B cell (primary cell): ENCODE measurements around the gene CRTC3.
"Not testable (repeated sequence)": the region's sequence is repeated elsewhere in the genome, so short reads cannot be mapped to it uniquely, and the experiment has no call there.

Source experiments
- EZH2 ChIP-seq: IDR thresholded peaks from 2 replicates; pipeline ENCODE4 v1.6.1; 2012; ENCODE audit warnings: borderline replicate concordance, low read depth, mild to moderate bottlenecking, moderate library complexity, low read length; ENCODE audit not compliant: insufficient read depth, poor library complexity, severe bottlenecking
- TF ChIP-seq, protein P1 (sequence below): fragments of 200-600 bp; IDR thresholded peaks from one replicate; pipeline ENCODE4 v1.8.0; 2022; ENCODE audit warnings: antibody characterized with exemption, mild to moderate bottlenecking

DNA sequence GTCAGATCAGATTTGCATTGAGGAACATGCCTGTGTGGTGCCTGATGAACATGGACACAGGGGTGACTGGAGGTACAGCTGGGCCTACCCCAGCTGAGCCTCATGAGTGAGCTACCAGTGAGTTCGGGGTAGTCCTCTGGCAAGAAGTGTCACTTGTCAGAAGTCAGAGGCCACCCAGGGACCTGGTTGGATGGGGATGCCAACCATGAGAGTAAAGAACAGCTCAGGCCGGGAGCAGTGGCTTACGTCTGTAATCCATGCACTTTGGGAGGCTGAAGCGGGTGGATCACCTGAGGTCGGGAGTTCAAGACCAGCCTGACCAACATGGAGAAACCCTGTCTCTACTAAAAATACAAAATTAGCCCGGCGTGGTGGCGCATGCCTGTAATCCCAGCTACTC lies 140.9 kb downstream of the CRTC3 start:
- TF ChIP-seq EZH2 = not testable (repeated sequence)
- TF ChIP-seq, protein P1, sequence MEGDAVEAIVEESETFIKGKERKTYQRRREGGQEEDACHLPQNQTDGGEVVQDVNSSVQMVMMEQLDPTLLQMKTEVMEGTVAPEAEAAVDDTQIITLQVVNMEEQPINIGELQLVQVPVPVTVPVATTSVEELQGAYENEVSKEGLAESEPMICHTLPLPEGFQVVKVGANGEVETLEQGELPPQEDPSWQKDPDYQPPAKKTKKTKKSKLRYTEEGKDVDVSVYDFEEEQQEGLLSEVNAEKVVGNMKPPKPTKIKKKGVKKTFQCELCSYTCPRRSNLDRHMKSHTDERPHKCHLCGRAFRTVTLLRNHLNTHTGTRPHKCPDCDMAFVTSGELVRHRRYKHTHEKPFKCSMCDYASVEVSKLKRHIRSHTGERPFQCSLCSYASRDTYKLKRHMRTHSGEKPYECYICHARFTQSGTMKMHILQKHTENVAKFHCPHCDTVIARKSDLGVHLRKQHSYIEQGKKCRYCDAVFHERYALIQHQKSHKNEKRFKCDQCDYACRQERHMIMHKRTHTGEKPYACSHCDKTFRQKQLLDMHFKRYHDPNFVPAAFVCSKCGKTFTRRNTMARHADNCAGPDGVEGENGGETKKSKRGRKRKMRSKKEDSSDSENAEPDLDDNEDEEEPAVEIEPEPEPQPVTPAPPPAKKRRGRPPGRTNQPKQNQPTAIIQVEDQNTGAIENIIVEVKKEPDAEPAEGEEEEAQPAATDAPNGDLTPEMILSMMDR = not testable (repeated sequence)
